ENCODE data around the gene HBD.
"Not testable (repeated sequence)": the region's sequence is repeated elsewhere in the genome, so short reads cannot be mapped to it uniquely, and the experiment has no call there.

Gene HBD

DNA sequence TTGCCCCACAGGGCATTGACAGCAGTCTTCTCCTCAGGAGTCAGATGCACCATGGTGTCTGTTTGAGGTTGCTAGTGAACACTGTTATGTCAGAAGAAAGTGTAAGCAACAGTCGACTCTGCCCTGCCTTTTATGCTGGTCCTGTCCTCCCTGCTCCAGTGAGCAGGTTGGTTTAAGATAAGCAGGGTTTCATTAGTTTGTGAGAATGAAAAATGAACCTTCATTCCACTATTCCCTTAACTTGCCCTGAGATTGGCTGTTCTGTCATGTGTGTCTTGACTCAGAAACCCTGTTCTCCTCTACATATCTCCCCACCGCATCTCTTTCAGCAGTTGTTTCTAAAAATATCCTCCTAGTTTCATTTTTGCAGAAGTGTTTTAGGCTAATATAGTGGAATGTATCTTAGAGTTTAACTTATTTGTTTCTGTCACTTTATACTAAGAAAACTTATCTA lies at the start of gene HBD:
Gene HBD (minus strand): TSS at position 103 of the 454 bp plus-strand sequence. CDS start 50 bp downstream, at position 53.
- DNase-seq (ENCODE audit: low spot score): no peak

DNA sequence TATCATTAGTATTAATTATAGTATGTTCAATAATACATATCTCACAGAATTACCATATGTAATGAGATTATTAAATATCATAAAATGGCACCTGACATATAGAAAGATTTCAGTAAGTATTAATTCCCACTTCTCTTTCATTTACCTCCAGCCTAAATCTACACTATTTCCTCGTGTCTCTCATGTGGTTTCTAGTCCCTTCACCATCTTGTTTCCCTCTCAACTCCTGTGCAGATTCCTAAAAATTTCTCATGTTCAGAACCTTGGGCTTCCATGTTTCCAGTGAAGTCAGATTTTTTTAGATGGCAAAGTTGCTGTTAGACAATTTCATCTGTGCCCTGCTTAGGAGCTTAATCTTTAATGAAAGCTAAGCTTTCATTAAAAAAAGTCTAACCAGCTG lies 49.6 kb upstream of the HBD start:
- DNase-seq (ENCODE audit: low spot score): no peak

GRCh38 chr11:5283086-5283485 lies 48.8 kb upstream of the HBD start:
- DNase-seq (ENCODE audit: low spot score): no peak

GRCh38 chr11:5282628-5283027 lies 48.3 kb upstream of the HBD start:
- DNase-seq (ENCODE audit: low spot score): no peak

DNA sequence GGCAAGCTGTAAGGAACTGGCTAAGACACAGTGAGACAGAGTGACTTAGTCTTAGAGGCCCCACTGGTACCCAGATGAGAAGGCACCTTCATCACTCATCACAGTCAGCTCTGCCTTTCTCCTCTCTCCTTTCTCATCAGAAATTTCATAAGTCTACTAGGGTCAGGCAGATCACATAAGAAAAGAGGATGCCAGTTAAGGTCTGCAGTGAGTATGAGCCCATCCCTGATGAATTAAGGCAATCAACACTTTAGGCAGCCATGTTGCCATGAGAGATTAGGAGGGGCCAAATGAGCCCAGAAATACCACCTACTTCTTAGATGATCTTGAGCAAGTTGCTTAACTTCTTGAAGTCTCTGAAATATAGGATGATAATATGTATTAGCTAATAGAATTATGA lies 47.3 kb upstream of the HBD start:
- no peak for DNase-seq (ENCODE audit: low spot score)

- no peak for DNase-seq (ENCODE audit: low spot score)
Observed at GRCh38 chr11:5280582-5281102, 46.4 kb upstream of the HBD start.

GRCh38 chr11:5279471-5280090 lies 45.3 kb upstream of the HBD start:
- DNase-seq (ENCODE audit: low spot score): no peak

- DNase-seq (ENCODE audit: low spot score): no peak
Observed at GRCh38 chr11:5277807-5278382, 43.6 kb upstream of the HBD start.

- no peak for DNase-seq (ENCODE audit: low spot score)
Observed at GRCh38 chr11:5276697-5277096, 42.4 kb upstream of the HBD start.

GRCh38 chr11:5275369-5276110 lies 41.3 kb upstream of the HBD start:
- DNase-seq (ENCODE audit: low spot score): no peak

DNA sequence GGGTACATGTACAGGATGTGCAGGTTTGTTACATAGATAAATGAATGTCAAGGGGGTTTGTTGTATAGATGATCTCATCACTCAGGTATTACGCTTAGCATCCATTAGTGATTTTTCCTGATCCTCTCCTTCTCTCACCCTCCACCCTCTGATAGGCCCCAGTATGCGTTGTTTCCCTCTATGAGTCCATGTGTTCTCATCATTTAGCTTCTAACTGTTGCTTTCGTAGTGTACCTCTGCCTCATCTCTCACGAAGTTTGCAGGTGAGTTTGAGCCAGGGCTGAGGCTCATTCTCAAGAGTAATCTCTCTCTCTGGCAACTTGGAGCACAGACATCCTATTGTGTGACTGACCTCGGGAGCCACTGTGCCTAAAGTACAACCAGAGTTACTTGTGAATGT lies 40.1 kb upstream of the HBD start:
- DNase-seq (ENCODE audit: low spot score): no peak

- no peak for DNase-seq (ENCODE audit: low spot score)
Observed at GRCh38 chr11:5272395-5273017, 38.2 kb upstream of the HBD start.

DNA sequence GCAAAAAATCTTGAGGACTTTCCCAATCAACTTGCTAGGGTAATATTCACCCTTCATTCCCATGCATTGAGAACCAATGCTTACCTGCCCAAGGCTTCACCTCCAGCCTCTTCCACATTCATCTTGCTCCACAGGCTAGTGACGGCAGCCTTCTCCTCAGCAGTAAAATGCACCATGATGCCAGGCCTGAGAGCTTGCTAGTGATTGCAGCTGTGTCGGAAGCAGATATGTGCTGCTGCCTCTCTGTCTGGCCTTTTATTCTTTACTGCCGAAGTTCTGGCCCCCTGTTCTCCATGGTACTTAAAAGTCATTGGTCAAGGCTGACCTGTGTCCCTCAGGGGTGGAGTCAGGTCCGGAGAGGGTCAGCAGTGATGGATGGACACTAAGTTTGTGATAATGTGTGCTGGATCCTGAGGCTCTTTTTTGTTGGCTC lies 35.4 kb upstream of the HBD start, which contains the start of gene HBE1:
Gene HBE1 (minus strand): TSS at position 231 of the 433 bp plus-strand sequence. CDS start 55 bp downstream, at position 176.
- DNase-seq (ENCODE audit: low spot score): no peak

DNA sequence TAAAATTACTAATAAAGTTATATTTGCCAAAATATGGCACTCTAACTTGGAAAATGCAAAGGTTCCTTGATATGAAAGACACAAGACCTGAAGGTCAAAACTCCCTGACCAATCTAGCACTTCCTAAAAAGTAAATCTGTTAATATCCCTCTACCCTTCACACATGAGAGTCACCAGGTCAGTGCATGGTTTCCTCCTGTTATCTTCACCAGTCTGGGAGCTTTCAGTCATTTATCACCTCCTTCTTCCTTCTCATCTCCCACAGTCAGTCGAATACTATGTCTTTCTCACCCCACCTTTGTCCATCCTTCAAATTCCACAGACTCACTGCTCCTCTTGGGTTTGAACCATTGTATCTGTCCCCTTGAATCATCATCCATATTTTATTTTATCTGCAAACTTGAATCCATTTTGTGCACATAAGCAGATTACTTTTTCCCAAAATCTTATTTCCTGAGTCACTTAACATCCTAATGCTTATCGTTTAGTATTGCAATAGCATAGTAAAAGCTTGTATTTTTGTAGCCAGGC lies 32.8 kb upstream of the HBD start:
- DNase-seq (ENCODE audit: low spot score): no peak

- no peak for DNase-seq (ENCODE audit: low spot score)
Observed at GRCh38 chr11:5266609-5267008, 32.3 kb upstream of the HBD start.

GRCh38 chr11:5265832-5266231 lies 31.5 kb upstream of the HBD start:
- DNase-seq (ENCODE audit: low spot score): no peak

- DNase-seq (ENCODE audit: low spot score): peak; percentile 52
Observed at GRCh38 chr11:5258543-5259262, 24.4 kb upstream of the HBD start.

- no peak for DNase-seq (ENCODE audit: low spot score)
Observed at GRCh38 chr11:5257296-5257695, 23.0 kb upstream of the HBD start.

GRCh38 chr11:5254646-5255413 lies 20.5 kb upstream of the HBD start, which contains the start of gene HBG2:
TSS of gene HBG2 (minus strand) at chr11:5254781. CDS start at chr11:5254728, 53 bp downstream.
- DNase-seq (ENCODE audit: low spot score): not testable (repeated sequence)

DNA sequence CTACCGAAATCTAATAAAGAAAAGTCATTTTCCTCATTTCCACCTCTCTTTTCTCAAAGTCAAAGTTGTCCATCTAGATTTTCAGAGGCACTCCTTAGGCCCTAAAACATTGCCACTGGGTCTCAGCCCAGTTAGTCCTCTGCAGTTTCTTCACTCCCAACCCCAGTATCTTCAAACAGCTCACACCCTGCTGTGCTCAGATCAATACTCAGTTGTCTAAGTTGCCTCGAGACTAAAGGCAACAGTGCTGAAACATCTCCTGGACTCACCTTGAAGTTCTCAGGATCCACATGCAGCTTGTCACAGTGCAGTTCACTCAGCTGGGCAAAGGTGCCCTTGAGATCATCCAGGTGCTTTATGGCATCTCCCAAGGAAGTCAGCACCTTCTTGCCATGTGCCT lies 19.7 kb upstream of the HBD start:
- DNase-seq (ENCODE audit: low spot score): not testable (repeated sequence)

- not testable (repeated sequence) for DNase-seq (ENCODE audit: low spot score)
Observed at GRCh38 chr11:5253440-5253839, 19.2 kb upstream of the HBD start.
